Activated CD4-positive, alpha-beta T cell treated with anti-CD3 and anti-CD28 coated beads, Interleukin-2, amount 50 U/mL, for 48 hours (primary cell): ENCODE measurements around the gene TIMM10.

Source experiments
- DNase-seq, 2 experiments: peaks; one replicate each; pipeline ENCODE4 v3.0.0-alpha.2; 2020

TIMM10 gene

DNA sequence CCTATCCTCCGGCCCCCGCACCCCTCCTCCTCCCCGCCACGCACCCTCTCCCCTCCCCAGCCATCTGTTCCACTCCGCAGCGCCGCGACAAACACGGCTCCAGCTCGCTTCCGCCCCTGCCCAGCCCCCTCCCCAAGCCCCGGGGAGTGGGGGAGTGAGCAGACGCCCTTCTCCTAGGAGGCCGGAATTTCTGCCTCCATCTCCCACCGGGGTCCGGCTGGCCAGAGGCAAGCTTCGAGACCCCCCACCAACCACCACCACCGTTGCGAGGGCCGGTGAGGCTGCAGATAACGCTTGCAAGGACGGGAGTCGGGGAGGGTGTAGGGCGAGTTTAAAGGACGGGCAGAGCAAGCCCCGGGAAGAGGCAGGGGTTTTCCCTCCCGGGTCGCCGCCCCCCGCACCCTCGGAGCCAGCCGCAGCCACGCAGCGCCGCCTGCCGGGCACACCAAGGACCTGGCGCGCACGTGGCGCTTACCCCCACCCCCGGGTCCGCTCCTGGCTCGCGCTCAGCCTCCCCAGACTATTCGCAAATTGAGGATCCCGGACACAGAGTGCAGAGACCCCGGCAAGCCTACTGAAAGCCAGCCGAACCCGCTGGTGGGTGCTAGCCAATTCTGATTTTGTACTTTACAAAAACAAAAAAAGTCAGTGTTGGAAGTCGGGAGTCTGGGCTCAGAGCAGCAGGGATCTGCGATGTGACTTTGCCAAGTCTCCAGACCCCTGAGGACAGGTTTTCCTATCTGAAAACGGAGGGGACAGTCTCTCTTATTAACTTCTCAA is 47.6 kb downstream of the TIMM10 start:
- peak; percentile 65 to 72 for DNase-seq

DNA sequence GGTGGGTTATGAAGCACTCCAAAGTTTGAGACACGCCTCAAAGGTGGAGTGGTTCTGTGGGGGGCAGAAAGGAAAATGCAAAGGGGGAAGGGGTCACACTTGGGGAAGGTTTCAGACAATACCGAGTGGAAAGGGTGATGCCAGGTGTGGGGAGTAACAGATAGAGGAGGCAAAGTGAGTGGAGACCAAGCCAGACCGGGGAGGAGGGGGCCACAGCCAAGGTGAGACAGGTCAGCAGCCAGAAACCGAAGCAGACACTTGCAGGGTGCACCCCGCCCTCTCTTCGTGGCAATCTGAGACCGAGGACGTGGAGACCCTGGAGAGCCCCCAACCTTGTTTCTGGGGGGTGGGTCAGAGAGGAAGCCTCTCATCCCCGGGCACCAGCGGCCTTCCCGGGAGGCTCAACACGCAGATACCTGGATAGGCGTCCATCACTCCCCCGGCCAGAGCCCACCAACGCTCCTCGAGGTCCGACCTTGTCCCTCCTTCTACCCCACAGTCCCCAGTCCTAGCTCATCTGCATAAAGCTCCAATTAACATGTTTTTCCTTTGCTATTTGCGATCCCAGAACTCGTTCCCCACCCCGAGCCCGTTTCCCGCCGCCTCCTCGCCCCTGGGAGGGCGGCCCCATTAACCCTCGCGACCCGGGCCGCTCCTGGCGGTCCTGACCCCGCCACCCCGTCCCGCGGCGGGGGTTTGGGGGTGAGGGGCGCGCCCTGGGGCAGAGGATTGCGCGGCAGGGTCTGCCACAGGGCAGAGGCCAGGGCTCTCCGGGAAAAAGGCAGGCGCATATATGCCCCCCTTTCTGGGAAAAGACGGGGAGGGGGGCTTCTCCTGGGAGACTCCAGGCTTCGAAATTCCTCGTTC is 48.4 kb downstream of the TIMM10 start:
- DNase-seq = no peak

GRCh38 chr11:57481315-57481714 is 49.2 kb downstream of the TIMM10 start:
- no peak for DNase-seq

DNA sequence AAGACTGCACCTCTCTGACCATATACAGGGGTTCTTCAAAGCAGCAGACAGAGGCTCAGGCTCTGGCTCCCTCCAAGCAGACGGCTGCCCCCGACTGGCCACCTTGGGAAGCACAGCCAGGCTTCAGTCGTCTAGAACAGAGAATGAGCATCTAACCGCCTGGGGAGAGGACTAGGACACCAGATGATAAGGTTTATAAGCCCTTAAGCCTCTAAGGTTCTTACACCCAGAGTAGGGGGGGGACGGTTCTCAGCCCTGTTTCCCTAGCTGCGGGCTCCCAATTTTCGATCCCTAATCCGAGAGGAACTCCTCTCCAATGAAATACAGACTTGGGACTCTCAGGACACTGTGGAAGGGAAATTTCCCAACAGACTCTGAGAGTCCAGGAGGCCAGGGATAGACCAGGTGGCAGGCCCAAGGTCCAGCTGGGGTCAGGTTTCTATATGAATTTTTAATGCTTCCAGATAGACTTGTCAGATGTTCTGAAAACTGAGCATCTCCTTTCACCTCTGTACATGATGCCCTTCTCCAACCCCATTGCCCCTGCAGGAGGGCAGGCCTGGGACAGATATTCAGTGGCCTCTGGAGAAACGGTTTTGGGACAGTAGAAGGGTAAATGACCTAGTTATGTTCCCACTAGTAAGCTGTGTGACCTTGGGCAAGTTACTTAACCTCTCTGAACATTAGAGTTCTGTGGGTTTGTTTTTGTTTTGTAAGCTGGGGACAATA is 50.0 kb downstream of the TIMM10 start:
- DNase-seq = peak; percentile 85 to 87

- DNase-seq = no peak
Measured at GRCh38 chr11:57479911-57480310, 50.6 kb downstream of the TIMM10 start.

GRCh38 chr11:57479021-57479663 is 51.4 kb downstream of the TIMM10 start:
- DNase-seq = no peak
